HepG2 (cell line): Measurements from ENCODE around the gene AIP. TPM values are rescaled to one million over a fixed set of nuclear protein-coding genes. Genes with fewer than 3 reads are reported as not detected.

Source experiments
- ATF4 ChIP-seq, 2 experiments: fragments of 450-650 bp in 1 of 2; sonication (generic) in 1 of 2; formaldehyde crosslinking; IDR thresholded peaks; 2 replicates each; pipeline versions ENCODE4 v1.5.0 to v1.8.0; 2020 to 2022; ENCODE audit warnings: mild to moderate bottlenecking in 1 of 2, missing genetic modification reagents in 1 of 2
- CEBPG ChIP-seq: IDR thresholded peaks from 2 replicates; pipeline ENCODE4 v1.6.1; 2016
- DBP ChIP-seq: sonication (generic); formaldehyde crosslinking; IDR thresholded peaks from 2 replicates; pipeline ENCODE4 v1.4.0; 2020; ENCODE audit warnings: missing genetic modification reagents; ENCODE audit errors: not compliant biosample characterization
- ELF3 ChIP-seq: IDR thresholded peaks from 2 replicates; pipeline ENCODE4 v1.6.1; 2016; ENCODE audit warnings: missing genetic modification reagents, missing compliant biosample characterization
- FOXJ3 ChIP-seq: sonication (generic); formaldehyde crosslinking; IDR thresholded peaks from 2 replicates; pipeline ENCODE4 v1.4.0; 2020; ENCODE audit warnings: missing genetic modification reagents, mild to moderate bottlenecking, borderline replicate concordance
- GATAD1 ChIP-seq: IDR thresholded peaks from 2 replicates; pipeline ENCODE4 v1.6.1; 2016; ENCODE audit warnings: missing genetic modification reagents, missing compliant biosample characterization
- HMGA1 ChIP-seq: sonication (generic); formaldehyde crosslinking; conservative IDR thresholded peaks from 2 replicates; pipeline ENCODE4 v1.4.0; 2020; ENCODE audit warnings: missing genetic modification reagents
- IRX3 ChIP-seq: sonication (generic); formaldehyde crosslinking; IDR thresholded peaks from 2 replicates; pipeline ENCODE4 v1.8.1; 2023; ENCODE audit warnings: mild to moderate bottlenecking, low read depth, missing genetic modification reagents, borderline replicate concordance
- MATR3 ChIP-seq: sonication (generic); formaldehyde crosslinking; IDR thresholded peaks from 2 replicates; pipeline ENCODE4 v1.4.0; 2020; ENCODE audit warnings: missing genetic modification reagents
- MXI1 ChIP-seq: IDR thresholded peaks from 3 replicates; pipeline ENCODE4 v1.6.1; 2012; ENCODE audit warnings: low read depth, low read length, inconsistent platforms, borderline replicate concordance
- NCOA5 ChIP-seq: sonication (generic); formaldehyde crosslinking; IDR thresholded peaks from 2 replicates; pipeline ENCODE4 v1.4.0; 2020; ENCODE audit warnings: missing genetic modification reagents
- PHF20 ChIP-seq: sonication (generic); formaldehyde crosslinking; IDR thresholded peaks from 2 replicates; pipeline ENCODE4 v1.5.0; 2020; ENCODE audit warnings: mild to moderate bottlenecking, missing genetic modification reagents
- REL ChIP-seq: sonication (generic); formaldehyde crosslinking; conservative IDR thresholded peaks from 2 replicates; pipeline ENCODE4 v1.8.0; 2022; ENCODE audit warnings: mild to moderate bottlenecking, missing genetic modification reagents, moderate library complexity
- RFX3 ChIP-seq: IDR thresholded peaks from 2 replicates; pipeline ENCODE4 v1.6.1; 2016; ENCODE audit warnings: missing biosample characterization, missing genetic modification reagents
- SATB2 ChIP-seq: sonication (generic); formaldehyde crosslinking; IDR thresholded peaks from 2 replicates; pipeline ENCODE4 v1.5.0; 2020; ENCODE audit warnings: missing genetic modification reagents
- SP5 ChIP-seq: IDR thresholded peaks from 2 replicates; pipeline ENCODE4 v1.6.1; 2016; ENCODE audit warnings: low read depth, borderline replicate concordance
- SRSF9 ChIP-seq: fragments of 200-400 bp; formaldehyde crosslinking; IDR thresholded peaks from 2 replicates; pipeline ENCODE4 v1.6.1; 2018; ENCODE audit warnings: borderline replicate concordance, mild to moderate bottlenecking, low read depth, low read length; ENCODE audit not compliant: insufficient read depth, poor library complexity, severe bottlenecking
- TCF7L2 ChIP-seq: IDR thresholded peaks from 2 replicates; pipeline ENCODE4 v1.6.1; 2011; ENCODE audit warnings: mild to moderate bottlenecking, low read depth, low read length, moderate library complexity
- ZC3H4 ChIP-seq: sonication (generic); formaldehyde crosslinking; IDR thresholded peaks from 2 replicates; pipeline ENCODE4 v1.4.0; 2020; ENCODE audit warnings: missing genetic modification reagents, borderline replicate concordance
- ZNF256 ChIP-seq: sonication (generic); formaldehyde crosslinking; conservative IDR thresholded peaks from 2 replicates; pipeline ENCODE4 v1.4.0; 2020; ENCODE audit warnings: missing genetic modification reagents
- ZNF260 ChIP-seq: sonication (generic); formaldehyde crosslinking; IDR thresholded peaks from 2 replicates; pipeline ENCODE4 v1.4.0; 2020; ENCODE audit warnings: missing genetic modification reagents, low read depth, mild to moderate bottlenecking, borderline replicate concordance
- ZNF33B ChIP-seq: sonication (generic); formaldehyde crosslinking; IDR thresholded peaks from 2 replicates; pipeline ENCODE4 v1.5.1; 2020; ENCODE audit warnings: mild to moderate bottlenecking, missing genetic modification reagents
- ZNF512 ChIP-seq: sonication (generic); formaldehyde crosslinking; IDR thresholded peaks from 2 replicates; pipeline ENCODE4 v1.4.0; 2020; ENCODE audit warnings: mild to moderate bottlenecking, missing genetic modification reagents
- ZNF547 ChIP-seq: sonication (generic); formaldehyde crosslinking; IDR thresholded peaks from 2 replicates; pipeline ENCODE4 v1.5.1; 2020; ENCODE audit warnings: mild to moderate bottlenecking, missing genetic modification reagents
- ZNF556 ChIP-seq: sonication (generic); formaldehyde crosslinking; IDR thresholded peaks from 2 replicates; pipeline ENCODE4 v1.4.0; 2020; ENCODE audit warnings: mild to moderate bottlenecking, missing genetic modification reagents, borderline replicate concordance
- ZNF564 ChIP-seq: sonication (generic); formaldehyde crosslinking; IDR thresholded peaks from 2 replicates; pipeline ENCODE4 v1.8.1; 2023; ENCODE audit warnings: mild to moderate bottlenecking, missing genetic modification reagents
- ZNF747 ChIP-seq: sonication (generic); formaldehyde crosslinking; IDR thresholded peaks from 2 replicates; pipeline ENCODE4 v1.8.1; 2023; ENCODE audit warnings: missing genetic modification reagents, mild to moderate bottlenecking, borderline replicate concordance
- ZNF776 ChIP-seq: sonication (generic); formaldehyde crosslinking; IDR thresholded peaks from 2 replicates; pipeline ENCODE4 v1.4.0; 2020; ENCODE audit warnings: mild to moderate bottlenecking, missing genetic modification reagents
- ZNF792 ChIP-seq: IDR thresholded peaks from 2 replicates; pipeline ENCODE4 v1.6.1; 2016
- polyA plus RNA-seq, 8 experiments: library from polyadenylated mRNA; depleted of rRNA in 3 of 8; stranded (reverse) in 7 of 8; unstranded in 1 of 8; fragments of >200 nt; fragmentation: Illumina TruSeq in 4 of 8; extraction: Trizol in 4 of 8; gene quantifications; 2 replicates each; pipeline versions ENCODE4 v1.2.1 to v1.2.3, GENCODE V29; 2011 to 2016; ENCODE audit warnings: low read depth in 4 of 8, missing spikeins in 1 of 8, mixed read lengths in 1 of 8; ENCODE audit not compliant: insufficient read depth in 1 of 8
- total RNA-seq, 5 experiments: library from RNA; depleted of rRNA; stranded (reverse); fragments of >200 nt; fragmentation: Illumina TruSeq; extraction: Trizol; gene quantifications; 2 replicates each; pipeline ENCODE4 v1.2.3, GENCODE V29; 2016; ENCODE audit warnings: low read depth in 1 of 5

AIP gene
- total and polyA plus RNA-seq, 2 of the 13 experiments (the other 11 are each of a cell fraction or from before 2014, with no cell fraction given), result 51.8 to 110 TPM

- TF ChIP-seq NCOA5 (CRISPR knock-in tag) (no peak), HMGA1 (CRISPR knock-in tag) (no peak), CEBPG (CRISPR knock-in tag) (peak; percentile 13; the same call in 1 of the 2 replicates), ZC3H4 (CRISPR knock-in tag) (no peak), FOXJ3 (CRISPR knock-in tag) (no peak), ZNF33B (CRISPR knock-in tag) (no peak), ZNF564 (no peak), ZNF512 (CRISPR knock-in tag) (no peak), IRX3 (CRISPR knock-in tag) (no peak), PHF20 (peak; percentile 71), MXI1 (peak; percentile 87; the same call in 1 of the 3 replicates), RFX3 (CRISPR knock-in tag) (no peak), DBP (CRISPR knock-in tag) (no peak), REL (no peak), ZNF256 (CRISPR knock-in tag) (no peak), ZNF747 (no peak; the same call in 1 of the 2 replicates), GATAD1 (CRISPR knock-in tag) (peak; percentile 84), ZNF776 (CRISPR knock-in tag) (no peak; the same call in 1 of the 2 replicates), MATR3 (CRISPR knock-in tag) (no peak), ZNF547 (CRISPR knock-in tag) (no peak; the same call in 1 of the 2 replicates), SP5 (CRISPR knock-in tag) (peak; percentile 90), ZNF792 (CRISPR knock-in tag) (peak; percentile 66; the same call in 1 of the 2 replicates), ELF3 (CRISPR knock-in tag) (peak; percentile 55; the same call in 1 of the 2 replicates), ATF4 (CRISPR knock-in tag; IDR thresholded peaks at IDR 0.05) (peak in 1 of 2 experiments; percentile 43; a peak in 1 of 4 replicates), SRSF9 (no peak), SATB2 (CRISPR knock-in tag) (0 out of 2 replicates have a peak, but pooled peaks have one; percentile 31), ZNF556 (CRISPR knock-in tag) (peak; percentile 77; the same call in 1 of the 2 replicates), ZNF260 (no peak), TCF7L2 (no peak)
Measured at GRCh38 chr11:67468759-67469507, 13.9 kb upstream of the AIP start, which contains the start of gene TMEM134 (continued).
